K562 (cell line): Measurements from ENCODE around the gene C6orf163. TPM values are rescaled to one million over a fixed set of nuclear protein-coding genes. Genes with fewer than 3 reads are reported as not detected.
A peak's percentile ranks its signal among the peaks of the same experiment; 100 is the strongest.

Experiments
- EGR1 ChIP-seq: fragments of 450-650 bp; conservative IDR thresholded peaks from 2 replicates; pipeline ENCODE4 v1.6.1; 2017; ENCODE audit warnings: mild to moderate bottlenecking
- FOXP4 ChIP-seq: sonication (generic); formaldehyde crosslinking; IDR thresholded peaks from 2 replicates; pipeline ENCODE4 v1.8.0; 2022; ENCODE audit warnings: mild to moderate bottlenecking, missing genetic modification reagents, borderline replicate concordance
- GABPB1 ChIP-seq: sonication (generic); formaldehyde crosslinking; IDR thresholded peaks from 2 replicates; pipeline ENCODE4 v1.8.0; 2022; ENCODE audit warnings: mild to moderate bottlenecking, missing genetic modification reagents
- HDAC1 ChIP-seq, 2 experiments: fragments of 450-650 bp; IDR thresholded peaks; 2 replicates each; pipeline ENCODE4 v1.6.1; 2016 to 2017; ENCODE audit warnings: inconsistent platforms in 1 of 2, mild to moderate bottlenecking in 1 of 2, moderate library complexity in 1 of 2
- KAT7 ChIP-seq: sonication (generic); formaldehyde crosslinking; IDR thresholded peaks from 2 replicates; pipeline ENCODE4 v1.8.0; 2022; ENCODE audit warnings: missing genetic modification reagents, mild to moderate bottlenecking, borderline replicate concordance
- MYBL2 ChIP-seq, 2 experiments: fragments of 450-650 bp in 1 of 2; sonication (generic) in 1 of 2; formaldehyde crosslinking in 1 of 2; IDR thresholded peaks; 2 replicates each; pipeline versions ENCODE4 v1.6.1 to v1.8.1; 2017 to 2022; ENCODE audit warnings: borderline replicate concordance in 1 of 2, inconsistent platforms in 1 of 2, low read depth in 1 of 2, mild to moderate bottlenecking in 1 of 2, missing genetic modification reagents in 1 of 2, moderate library complexity in 1 of 2
- NR3C1 ChIP-seq: sonication (generic); formaldehyde crosslinking; IDR thresholded peaks from 2 replicates; pipeline ENCODE4 v1.8.1; 2022; ENCODE audit warnings: missing genetic modification reagents
- ZBTB1 ChIP-seq: sonication (generic); formaldehyde crosslinking; IDR thresholded peaks from 2 replicates; pipeline ENCODE4 v1.8.1; 2023; ENCODE audit warnings: missing genetic modification reagents, low read depth, mild to moderate bottlenecking, borderline replicate concordance
- ZBTB12 ChIP-seq: fragments of 250-450 bp; sonication (Bioruptor Pico); IDR thresholded peaks from 2 replicates; pipeline ENCODE4 v1.4.0; 2020
- ZBTB7A ChIP-seq: IDR thresholded peaks from 2 replicates; pipeline ENCODE4 v1.6.1; 2011; ENCODE audit warnings: low read depth, mild to moderate bottlenecking, low read length, moderate library complexity, borderline replicate concordance; ENCODE audit not compliant: control insufficient read depth
- ZNF121 ChIP-seq: sonication (generic); formaldehyde crosslinking; conservative IDR thresholded peaks from 2 replicates; pipeline ENCODE4 v1.8.0; 2022; ENCODE audit warnings: missing genetic modification reagents
- ZNF133 ChIP-seq: fragments of 250-450 bp; sonication (Bioruptor Pico); IDR thresholded peaks from 2 replicates; pipeline ENCODE4 v1.4.0; 2020; ENCODE audit warnings: mild to moderate bottlenecking
- ZNF253 ChIP-seq: fragments of 250-450 bp; sonication (Bioruptor Pico); conservative IDR thresholded peaks from 2 replicates; pipeline ENCODE4 v1.6.1; 2021; ENCODE audit warnings: mild to moderate bottlenecking
- ZNF644 ChIP-seq: fragments of 200-800 bp; sonication (Bioruptor generic); IDR thresholded peaks from 2 replicates; pipeline ENCODE4 v1.6.1; 2016; ENCODE audit warnings: low read depth, missing genetic modification characterization, missing compliant biosample characterization
- polyA plus RNA-seq, 8 experiments: library from polyadenylated mRNA; depleted of rRNA in 4 of 8; stranded (reverse) in 5 of 8; unstranded in 3 of 8; fragments of >200 nt; fragmentation: Nextera tagmentation in 2 of 8; fragmentation: Illumina TruSeq in 1 of 8; extraction: Ambion mirVana in 2 of 8; extraction: Trizol in 1 of 8; gene quantifications; 2 replicates each; pipeline versions ENCODE4 v1.2.1 to v1.2.3, GENCODE V29; 2011 to 2014; ENCODE audit warnings: inconsistent platforms in 1 of 8, missing spikeins in 1 of 8
- total RNA-seq, 7 experiments: library from RNA; depleted of rRNA in 6 of 7; stranded (reverse); fragments of >200 nt in 6 of 7; fragmentation: Illumina TruSeq in 2 of 7; extraction: Trizol in 2 of 7; gene quantifications; 2 replicates each; pipeline versions ENCODE4 v1.2.1 to v1.2.3, GENCODE V29; 2011 to 2021; ENCODE audit warnings: low replicate concordance in 1 of 7
- TF ChIP-seq, protein P1 (sequence below), 2 experiments: fragments of 450-650 bp in 1 of 2; IDR thresholded peaks; 2 replicates each; pipeline ENCODE4 v1.6.1; 2011 to 2017; ENCODE audit warnings: low read depth in 2 of 2, antibody characterized with exemption in 1 of 2, borderline replicate concordance in 1 of 2, low read length in 1 of 2, mild to moderate bottlenecking in 1 of 2, mixed read lengths in 1 of 2; ENCODE audit not compliant: control insufficient read depth in 1 of 2
- TF ChIP-seq, protein P2 (sequence below), 2 experiments: fragments of 450-650 bp in 1 of 2; sonication (generic) in 1 of 2; formaldehyde crosslinking; conservative IDR thresholded peaks; 2 replicates each; pipeline versions ENCODE4 v1.4.0 to v1.8.1; 2020 to 2022; ENCODE audit warnings: mild to moderate bottlenecking in 1 of 2, missing genetic modification reagents in 1 of 2
- TF ChIP-seq, protein P3 (sequence below): fragments of 200-800 bp; sonication (Bioruptor generic); IDR thresholded peaks from 2 replicates; pipeline ENCODE4 v1.6.1; 2017; ENCODE audit warnings: missing genetic modification characterization, missing compliant biosample characterization

C6orf163 gene
- total and polyA plus RNA-seq, 9 of the 15 experiments (the other 6 are each of a cell fraction or from before 2014, with no cell fraction given), result 0.67 to 4.7 (median 1.5) TPM

- TF ChIP-seq, protein P1, sequence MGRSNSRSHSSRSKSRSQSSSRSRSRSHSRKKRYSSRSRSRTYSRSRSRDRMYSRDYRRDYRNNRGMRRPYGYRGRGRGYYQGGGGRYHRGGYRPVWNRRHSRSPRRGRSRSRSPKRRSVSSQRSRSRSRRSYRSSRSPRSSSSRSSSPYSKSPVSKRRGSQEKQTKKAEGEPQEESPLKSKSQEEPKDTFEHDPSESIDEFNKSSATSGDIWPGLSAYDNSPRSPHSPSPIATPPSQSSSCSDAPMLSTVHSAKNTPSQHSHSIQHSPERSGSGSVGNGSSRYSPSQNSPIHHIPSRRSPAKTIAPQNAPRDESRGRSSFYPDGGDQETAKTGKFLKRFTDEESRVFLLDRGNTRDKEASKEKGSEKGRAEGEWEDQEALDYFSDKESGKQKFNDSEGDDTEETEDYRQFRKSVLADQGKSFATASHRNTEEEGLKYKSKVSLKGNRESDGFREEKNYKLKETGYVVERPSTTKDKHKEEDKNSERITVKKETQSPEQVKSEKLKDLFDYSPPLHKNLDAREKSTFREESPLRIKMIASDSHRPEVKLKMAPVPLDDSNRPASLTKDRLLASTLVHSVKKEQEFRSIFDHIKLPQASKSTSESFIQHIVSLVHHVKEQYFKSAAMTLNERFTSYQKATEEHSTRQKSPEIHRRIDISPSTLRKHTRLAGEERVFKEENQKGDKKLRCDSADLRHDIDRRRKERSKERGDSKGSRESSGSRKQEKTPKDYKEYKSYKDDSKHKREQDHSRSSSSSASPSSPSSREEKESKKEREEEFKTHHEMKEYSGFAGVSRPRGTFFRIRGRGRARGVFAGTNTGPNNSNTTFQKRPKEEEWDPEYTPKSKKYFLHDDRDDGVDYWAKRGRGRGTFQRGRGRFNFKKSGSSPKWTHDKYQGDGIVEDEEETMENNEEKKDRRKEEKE (IDR thresholded peaks at IDR 0.05; ENCODE audit: borderline replicate concordance in 1 of 2, control insufficient read depth in 1 of 2, low read depth in 2 of 2, low read length in 1 of 2), result no peak
- TF ChIP-seq ZBTB12 (CRISPR knock-in tag) (no peak), GABPB1 (CRISPR knock-in tag) (peak; percentile 51; the same call in 1 of the 2 replicates), ZNF644 (peak; percentile 69; the same call in 1 of the 2 replicates), ZBTB1 (CRISPR knock-in tag) (no peak), NR3C1 (CRISPR knock-in tag) (no peak), ZNF121 (CRISPR knock-in tag) (no peak), ZBTB7A (0 out of 2 replicates have a peak, but pooled peaks have one; percentile 3), EGR1 (no peak), MYBL2 (IDR thresholded peaks at IDR 0.05; ENCODE audit: low read depth) (no peak), MYBL2 (CRISPR knock-in tag; IDR thresholded peaks at IDR 0.05; ENCODE audit: borderline replicate concordance) (no peak), HDAC1 (IDR thresholded peaks at IDR 0.05) (peak in 1 of 2 experiments; percentile 91; a peak in 2 of 4 replicates), ZNF133 (CRISPR knock-in tag) (no peak), ZNF253 (CRISPR knock-in tag) (no peak), KAT7 (CRISPR knock-in tag) (no peak), FOXP4 (CRISPR knock-in tag) (no peak)
- TF ChIP-seq, protein P2, sequence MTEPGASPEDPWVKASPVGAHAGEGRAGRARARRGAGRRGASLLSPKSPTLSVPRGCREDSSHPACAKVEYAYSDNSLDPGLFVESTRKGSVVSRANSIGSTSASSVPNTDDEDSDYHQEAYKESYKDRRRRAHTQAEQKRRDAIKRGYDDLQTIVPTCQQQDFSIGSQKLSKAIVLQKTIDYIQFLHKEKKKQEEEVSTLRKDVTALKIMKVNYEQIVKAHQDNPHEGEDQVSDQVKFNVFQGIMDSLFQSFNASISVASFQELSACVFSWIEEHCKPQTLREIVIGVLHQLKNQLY (CRISPR knock-in tag; conservative IDR thresholded peaks at IDR 0.05), result no peak
- TF ChIP-seq, protein P3, sequence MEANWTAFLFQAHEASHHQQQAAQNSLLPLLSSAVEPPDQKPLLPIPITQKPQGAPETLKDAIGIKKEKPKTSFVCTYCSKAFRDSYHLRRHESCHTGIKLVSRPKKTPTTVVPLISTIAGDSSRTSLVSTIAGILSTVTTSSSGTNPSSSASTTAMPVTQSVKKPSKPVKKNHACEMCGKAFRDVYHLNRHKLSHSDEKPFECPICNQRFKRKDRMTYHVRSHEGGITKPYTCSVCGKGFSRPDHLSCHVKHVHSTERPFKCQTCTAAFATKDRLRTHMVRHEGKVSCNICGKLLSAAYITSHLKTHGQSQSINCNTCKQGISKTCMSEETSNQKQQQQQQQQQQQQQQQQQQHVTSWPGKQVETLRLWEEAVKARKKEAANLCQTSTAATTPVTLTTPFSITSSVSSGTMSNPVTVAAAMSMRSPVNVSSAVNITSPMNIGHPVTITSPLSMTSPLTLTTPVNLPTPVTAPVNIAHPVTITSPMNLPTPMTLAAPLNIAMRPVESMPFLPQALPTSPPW (CRISPR knock-in tag), result peak; percentile 78
These were observed 63.5 kb downstream of the C6orf163 start, which contains the start of gene CFAP206 (continued) for GRCh38 chr6:87407901-87408720.
